Prostate gland (tissue), 2 donors: ENCODE measurements around the gene ISG15. TPM values are rescaled to one million over a fixed set of nuclear protein-coding genes. Genes with fewer than 3 reads are reported as not detected.
"Not testable (repeated sequence)": the region's sequence is repeated elsewhere in the genome, so short reads cannot be mapped to it uniquely, and the experiment has no call there.

Experiments used
- DNase-seq: peaks from one replicate; pipeline ENCODE4 v3.0.0-alpha.2; 2019; ENCODE audit warnings: low spot score
- H3K27ac ChIP-seq, 2 donors: fragments of 200-600 bp; sonication (generic); 2 replicates each; pipeline ENCODE4 v1.5.1; 2017 to 2019
- H3K27me3 ChIP-seq: fragments of 200-600 bp; sonication (generic); replicated peaks from 2 replicates; pipeline ENCODE4 v1.5.1; 2019; ENCODE audit not compliant: insufficient read depth
- H3K36me3 ChIP-seq, 2 donors: fragments of 200-600 bp; sonication (generic); 1 replicate in 1 of 2; 2 replicates in 1 of 2; pipeline versions ENCODE4 v1.5.1 to v1.8.1; 2017 to 2019
- H3K4me1 ChIP-seq: fragments of 200-600 bp; sonication (generic); replicated peaks from 2 replicates; pipeline ENCODE4 v1.5.1; 2019
- H3K4me3 ChIP-seq, 2 donors: fragments of 200-600 bp; sonication (generic); 2 replicates each; pipeline ENCODE4 v1.5.1; 2017 to 2019
- H3K9me3 ChIP-seq: fragments of 200-600 bp; sonication (generic); 2 replicates; pipeline ENCODE4 v1.5.1; 2017
- CTCF ChIP-seq, 4 experiments: fragments of 200-600 bp in 2 of 4; fragments of 450-650 bp in 2 of 4; sonication (generic) in 2 of 4; IDR thresholded peaks; 1 replicate in 3 of 4; 2 replicates in 1 of 4; pipeline ENCODE4 v1.5.1; 2016 to 2019; ENCODE audit warnings: antibody characterized with exemption in 4 of 4, mild to moderate bottlenecking in 2 of 4, moderate library complexity in 2 of 4
- POLR2A ChIP-seq: fragments of 450-650 bp; IDR thresholded peaks from one replicate; pipeline ENCODE4 v1.6.1; 2016; ENCODE audit warnings: antibody characterized with exemption, mild to moderate bottlenecking
- POLR2AphosphoS5 ChIP-seq: sonication (generic); formaldehyde crosslinking; IDR thresholded peaks from one replicate; pipeline ENCODE4 v1.6.1; 2017; ENCODE audit warnings: antibody characterized with exemption
- WGBS: methylation state at CpG from one replicate; pipeline ENCODE4 v1.1.5; 2018; 5-methylcytosine and 5-hydroxymethylcytosine counted together
- intact Hi-C: fragments of 100-400 bp; cut with DNase I; formaldehyde crosslinking; loops from one replicate; pipeline ENCODE4 v1.14.2; 2022
- total RNA-seq, 2 donors: library from RNA; depleted of rRNA; stranded (reverse); fragments of >200 nt; gene quantifications; one replicate each; pipeline ENCODE4 v1.1.0, GENCODE V29; 2016

ISG15 gene
- total RNA-seq, 2 donors from 2014 or later: 22.3 to 27.2 TPM

- no peak for DNase-seq
Measured at GRCh38 chr1:1011396-1011949, 1.8 kb upstream of the ISG15 start.

DNA sequence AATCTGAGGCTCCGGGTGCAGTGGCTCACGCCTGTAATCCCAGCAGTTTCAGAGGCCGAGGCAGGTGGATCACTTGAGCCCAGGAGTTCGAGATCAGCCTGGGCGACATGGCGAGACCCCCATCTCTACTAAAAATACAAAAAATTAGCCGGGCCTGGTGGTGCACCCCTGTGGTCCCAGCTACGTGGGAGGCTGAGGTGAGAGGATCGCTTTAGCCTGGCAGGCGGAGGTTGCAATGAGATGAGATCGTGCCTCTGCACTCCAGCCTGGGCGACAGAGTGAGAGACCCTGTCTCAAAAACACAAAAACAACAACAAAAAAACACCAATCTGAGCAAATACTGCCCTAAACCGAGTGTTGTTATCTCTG is 577 bp upstream of the ISG15 start:
- 60% methylated on average over 13 of the region's 13 CpGs for WGBS
- Histone ChIP-seq H3K4me3 (peak overlapping the region; percentile 48 to 53), H3K27ac (peak overlapping the region; percentile 83 to 85)
- H3K36me3 ChIP-seq, intact Hi-C loops, H3K9me3 ChIP-seq, H3K4me1 ChIP-seq, H3K27me3 ChIP-seq, DNase-seq: not testable (repeated sequence)

More at GRCh38 chr1:1011396-1011949, 1.8 kb upstream of the ISG15 start:
- Histone ChIP-seq H3K27ac (no peak overlapping the region), H3K4me1 (peaks cover 7% of the 10 kb centered on the region), H3K27me3 (no peaks in the 10 kb centered on the region), H3K9me3 (no peaks in the 10 kb centered on the region), H3K36me3 (no peaks in the 10 kb centered on the region), H3K4me3 (no peak overlapping the region)
- TF ChIP-seq CTCF (IDR thresholded peaks at IDR 0.05) (no peak), POLR2AphosphoS5 (no peak), POLR2A (no peak)
- WGBS: 87% methylated on average over 14 of the region's 14 CpGs
- intact Hi-C loops: no loop called here

DNA sequence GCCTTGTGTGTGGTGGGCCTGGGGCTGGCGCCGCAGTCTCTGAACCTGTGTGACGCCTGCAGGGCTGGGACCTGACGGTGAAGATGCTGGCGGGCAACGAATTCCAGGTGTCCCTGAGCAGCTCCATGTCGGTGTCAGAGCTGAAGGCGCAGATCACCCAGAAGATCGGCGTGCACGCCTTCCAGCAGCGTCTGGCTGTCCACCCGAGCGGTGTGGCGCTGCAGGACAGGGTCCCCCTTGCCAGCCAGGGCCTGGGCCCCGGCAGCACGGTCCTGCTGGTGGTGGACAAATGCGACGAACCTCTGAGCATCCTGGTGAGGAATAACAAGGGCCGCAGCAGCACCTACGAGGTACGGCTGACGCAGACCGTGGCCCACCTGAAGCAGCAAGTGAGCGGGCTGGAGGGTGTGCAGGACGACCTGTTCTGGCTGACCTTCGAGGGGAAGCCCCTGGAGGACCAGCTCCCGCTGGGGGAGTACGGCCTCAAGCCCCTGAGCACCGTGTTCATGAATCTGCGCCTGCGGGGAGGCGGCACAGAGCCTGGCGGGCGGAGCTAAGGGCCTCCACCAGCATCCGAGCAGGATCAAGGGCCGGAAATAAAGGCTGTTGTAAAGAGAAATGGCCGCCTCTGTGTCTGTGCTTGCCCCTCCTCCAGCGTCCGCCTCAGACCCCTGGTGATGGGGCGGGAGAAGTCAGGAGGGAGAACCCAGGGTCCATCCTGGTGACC is 788 bp downstream of the ISG15 start:
- Histone ChIP-seq H3K4me1 (peaks cover 7% of the 10 kb centered on the region), H3K9me3 (no peaks in the 10 kb centered on the region), H3K27ac (peak overlapping the region; percentile 83 to 85), H3K27me3 (no peaks in the 10 kb centered on the region), H3K36me3 (no peaks in the 10 kb centered on the region), H3K4me3 (peak overlapping the region; percentile 48 to 53)
- no peak for TF ChIP-seq CTCF (IDR thresholded peaks at IDR 0.05)
- no peak for TF ChIP-seq POLR2A
- TF ChIP-seq POLR2AphosphoS5: no peak
- DNase-seq: no peak
- WGBS: 68% methylated on average over 37 of the region's 41 CpGs
- intact Hi-C loops: no loop called here

DNA sequence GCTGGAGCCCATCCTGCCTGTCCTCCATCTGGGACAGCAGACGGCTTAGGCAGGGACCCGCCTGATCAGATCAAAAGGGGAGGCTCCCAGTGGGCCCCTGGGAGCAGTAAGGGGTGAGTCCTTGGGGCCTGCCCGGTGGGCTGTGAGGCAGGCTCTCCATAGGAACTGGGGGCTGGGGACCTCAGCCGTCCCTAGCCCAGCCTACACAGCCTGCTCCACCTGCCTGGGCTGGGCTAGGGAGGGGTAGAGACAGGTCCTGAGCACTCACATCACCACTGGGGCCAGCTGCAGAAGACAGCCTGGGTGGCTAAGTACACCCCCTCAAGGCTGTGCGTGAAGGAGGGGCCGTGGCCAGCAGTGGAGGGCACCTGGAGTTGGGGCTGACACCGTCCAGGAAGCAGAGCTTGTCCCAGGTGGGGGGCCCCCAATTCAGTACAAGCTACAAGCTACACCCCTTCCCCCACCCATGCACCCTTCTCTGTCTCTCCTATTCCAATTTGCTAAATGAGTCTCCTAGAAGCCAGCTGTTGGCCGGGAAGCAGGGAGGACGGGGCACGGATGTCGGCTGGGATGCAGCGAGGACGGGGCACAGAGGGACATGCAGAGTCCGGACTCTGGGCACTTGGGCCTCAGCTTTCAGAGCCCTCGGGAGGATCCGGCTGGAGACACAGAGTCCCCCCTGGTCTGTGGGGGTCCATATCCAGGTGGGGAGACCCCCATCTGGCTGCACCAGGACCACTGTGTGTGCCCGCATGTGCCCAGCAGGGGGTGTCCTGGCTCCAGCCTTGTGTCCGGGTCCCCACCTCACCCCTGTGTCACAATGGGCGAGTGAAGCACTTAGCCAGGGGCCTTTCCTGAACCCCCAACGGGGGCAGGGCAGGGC is 1.7 kb downstream of the ISG15 start:
- no peak for DNase-seq
- no peak overlapping the region for H3K4me3 ChIP-seq
- H3K36me3 ChIP-seq: no peaks in the 10 kb centered on the region
- no peaks in the 10 kb centered on the region for H3K9me3 ChIP-seq
- H3K27me3 ChIP-seq: no peaks in the 10 kb centered on the region
- peaks cover 7% of the 10 kb centered on the region for H3K4me1 ChIP-seq
- H3K27ac ChIP-seq: no peak overlapping the region
- 84% methylated on average over 18 of the region's 20 CpGs for WGBS
- TF ChIP-seq POLR2A (no peak), CTCF (IDR thresholded peaks at IDR 0.05) (peak in 1 of 4 experiments; percentile 8)
- intact Hi-C loops: no loop called here

- H3K36me3 ChIP-seq, intact Hi-C loops, H3K27me3 ChIP-seq, H3K4me3 ChIP-seq, DNase-seq, H3K9me3 ChIP-seq, H3K27ac ChIP-seq: not testable (repeated sequence)
- WGBS: 70% methylated on average over 17 of the region's 17 CpGs
- H3K4me1 ChIP-seq: peaks cover 17% of the 10 kb centered on the region
Measured at GRCh38 chr1:1017397-1018320, 4.4 kb downstream of the ISG15 start.

- 90% methylated on average over 23 of the region's 26 CpGs for WGBS
- intact Hi-C loops, H3K36me3 ChIP-seq, DNase-seq, H3K27me3 ChIP-seq, H3K4me3 ChIP-seq, H3K9me3 ChIP-seq, H3K27ac ChIP-seq: not testable (repeated sequence)
- H3K4me1 ChIP-seq: peaks cover 17% of the 10 kb centered on the region
Measured at GRCh38 chr1:1018321-1018685, 5.0 kb downstream of the ISG15 start.
